ENCODE results near the gene PPFIA4.
A peak's percentile ranks its signal among the peaks of the same experiment; 100 is the strongest.

The PPFIA4 gene

GRCh38 chr1:203104789-203105390 lies 78.6 kb downstream of the PPFIA4 start:
- no peak for DNase-seq

- no peak for DNase-seq
Measured at GRCh38 chr1:203112475-203112874, 86.2 kb downstream of the PPFIA4 start.

DNA sequence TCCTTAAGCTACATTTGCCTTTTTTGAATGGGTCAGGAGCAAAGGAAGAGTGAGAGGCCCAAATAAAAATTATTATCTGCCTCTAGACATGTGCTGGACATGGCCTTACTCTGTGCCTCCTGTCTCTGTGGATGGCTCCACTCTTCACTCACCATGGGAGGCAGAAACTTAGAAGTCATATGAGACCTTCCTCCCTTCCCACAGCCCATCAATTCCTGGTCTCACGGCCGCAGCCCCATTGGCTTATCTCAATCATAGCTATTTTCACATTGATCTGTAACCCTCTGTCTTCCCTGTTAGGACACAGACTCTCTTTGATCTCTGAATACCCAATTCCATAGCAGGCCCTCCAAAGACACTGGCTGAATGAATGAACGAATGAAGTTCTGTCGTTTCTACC lies 87.0 kb downstream of the PPFIA4 start:
- DNase-seq: no peak

GRCh38 chr1:203114202-203114601 lies 87.9 kb downstream of the PPFIA4 start:
- DNase-seq: no peak

DNA sequence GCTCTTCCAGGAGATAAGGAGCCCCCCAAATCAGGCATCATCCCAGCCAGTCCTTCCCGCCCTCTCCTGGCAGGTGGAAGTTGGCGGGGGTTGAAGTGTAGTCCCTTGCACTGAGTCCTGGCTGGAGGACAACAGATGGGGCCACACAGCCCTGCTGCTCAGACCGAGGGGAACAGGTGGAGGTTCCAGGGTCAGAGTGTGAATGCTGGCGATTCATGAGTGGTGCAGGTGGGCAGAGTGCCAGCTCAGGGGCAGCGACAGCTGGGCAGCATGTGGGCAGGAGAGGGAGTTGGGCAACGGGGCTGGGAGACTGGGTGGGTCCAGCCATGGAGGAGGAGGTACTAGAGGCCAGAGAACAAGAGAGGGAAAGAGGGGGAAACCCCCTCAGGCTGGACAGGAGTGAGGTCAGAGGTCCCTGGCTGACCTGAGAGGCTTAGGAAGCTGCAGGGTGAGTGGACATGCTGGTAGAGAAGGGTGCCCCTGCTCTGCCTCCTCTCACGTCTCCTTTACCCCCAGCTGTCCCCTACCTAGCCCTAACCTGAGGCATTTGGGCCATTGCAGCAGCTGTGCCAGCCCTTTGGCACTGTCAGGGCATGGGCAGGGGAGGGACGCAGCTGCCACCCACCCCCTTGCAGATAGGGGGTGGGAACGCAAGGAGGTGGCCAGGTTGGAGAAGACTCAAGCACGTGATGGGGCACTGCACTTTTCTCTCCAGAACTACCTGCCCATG lies 90.0 kb downstream of the PPFIA4 start:
- no peak for DNase-seq

- DNase-seq: peak; percentile 57
Measured at GRCh38 chr1:203117611-203118575, 91.6 kb downstream of the PPFIA4 start.

DNA sequence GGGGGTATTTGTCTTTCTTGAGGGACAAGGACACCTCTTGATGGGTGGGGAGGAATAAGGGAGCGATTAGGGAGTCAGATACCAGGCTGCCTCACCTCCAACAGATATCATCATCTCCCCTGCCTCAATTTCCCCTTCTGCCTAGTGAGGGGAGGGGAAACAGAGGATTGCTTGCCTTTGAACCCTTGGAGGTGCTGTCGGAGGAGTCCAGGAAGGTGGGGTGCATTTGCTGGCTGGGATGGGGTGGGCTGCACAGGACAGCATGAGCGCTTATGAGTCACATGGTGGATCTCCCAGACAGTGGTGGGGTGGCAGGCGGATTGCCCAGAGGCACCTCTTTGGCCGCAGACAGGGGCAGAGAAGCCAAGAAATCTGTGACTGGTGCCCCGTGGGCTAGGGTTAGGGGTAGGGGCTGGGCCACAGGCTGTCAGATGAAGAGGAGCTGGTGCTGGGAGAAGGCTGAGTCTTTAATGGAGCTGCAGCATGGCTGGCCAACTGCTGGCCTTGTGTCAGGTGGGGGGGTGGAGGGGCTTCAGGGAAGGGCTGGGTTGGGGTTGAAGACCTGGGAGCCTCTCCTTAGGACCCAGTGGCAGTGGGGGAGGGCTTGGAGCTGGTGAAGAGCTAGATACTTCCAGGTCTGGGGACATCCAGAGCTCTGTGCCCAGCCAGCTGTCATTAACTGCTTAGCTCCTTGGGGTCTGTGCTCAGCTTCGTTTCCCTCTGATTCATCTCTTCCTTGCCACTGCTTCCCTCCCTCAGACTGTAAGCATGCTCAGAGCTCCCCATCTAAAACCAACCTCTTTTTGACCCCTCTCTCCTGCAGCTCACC lies 94.2 kb downstream of the PPFIA4 start:
- no peak for DNase-seq

DNA sequence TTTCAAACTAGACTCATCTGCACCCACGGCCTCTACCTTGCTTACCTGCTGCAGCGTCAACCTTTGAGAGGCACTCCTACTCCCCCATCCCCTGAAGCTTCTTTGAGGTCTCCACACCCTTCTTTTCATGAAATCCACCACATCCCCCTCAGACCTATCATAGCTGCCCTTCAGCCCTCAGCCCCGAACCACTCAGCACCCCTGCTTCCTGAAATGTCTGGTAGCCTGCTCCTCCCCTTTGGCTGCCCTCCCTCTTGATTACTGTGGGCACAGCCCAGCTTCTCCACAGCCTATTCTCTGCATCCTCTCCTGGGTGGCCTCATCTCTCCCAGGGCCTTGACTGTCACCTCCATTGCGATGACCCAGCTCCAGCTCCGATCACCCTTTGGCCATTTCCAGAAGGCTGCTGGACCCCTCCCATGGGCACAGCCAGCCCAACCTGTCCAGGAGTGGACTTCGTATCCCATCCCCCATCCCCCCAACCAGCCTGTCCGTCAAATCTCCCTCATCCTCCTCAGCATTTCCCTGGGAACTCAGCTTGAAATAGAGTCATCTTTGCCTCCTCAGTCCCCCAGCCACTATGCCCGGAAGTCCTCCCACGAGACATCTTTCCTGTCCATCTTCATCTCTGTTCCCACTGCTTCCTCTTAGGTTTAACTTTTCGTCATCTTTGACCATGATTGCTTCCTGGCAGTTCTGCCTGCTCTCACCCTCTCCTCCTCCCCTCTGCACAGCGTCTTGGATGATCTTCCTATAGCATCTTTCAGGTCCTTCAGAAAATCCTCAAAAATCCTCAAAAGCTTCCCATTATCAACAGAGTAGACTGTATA lies 95.1 kb downstream of the PPFIA4 start:
- DNase-seq: no peak

DNA sequence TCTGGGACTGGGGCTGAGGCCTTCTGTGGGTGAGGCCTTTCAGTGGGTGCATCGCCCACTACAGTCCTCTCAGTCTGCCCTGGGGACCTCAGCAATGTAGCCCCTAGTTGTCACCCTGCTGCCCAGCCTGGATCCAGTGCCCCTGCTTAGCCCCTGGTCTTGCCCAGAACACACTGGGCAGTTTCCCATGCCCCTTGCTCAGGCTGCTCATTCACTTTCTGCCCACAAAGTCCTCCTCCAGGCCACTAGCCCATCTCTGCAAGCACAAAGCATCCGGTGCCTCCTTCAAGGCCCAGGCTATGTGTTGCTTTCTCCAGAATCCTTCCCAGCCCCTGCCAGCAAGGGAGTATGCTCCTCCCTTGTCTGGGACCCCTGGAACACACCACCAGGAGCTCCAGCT lies 95.9 kb downstream of the PPFIA4 start:
- DNase-seq: no peak

DNA sequence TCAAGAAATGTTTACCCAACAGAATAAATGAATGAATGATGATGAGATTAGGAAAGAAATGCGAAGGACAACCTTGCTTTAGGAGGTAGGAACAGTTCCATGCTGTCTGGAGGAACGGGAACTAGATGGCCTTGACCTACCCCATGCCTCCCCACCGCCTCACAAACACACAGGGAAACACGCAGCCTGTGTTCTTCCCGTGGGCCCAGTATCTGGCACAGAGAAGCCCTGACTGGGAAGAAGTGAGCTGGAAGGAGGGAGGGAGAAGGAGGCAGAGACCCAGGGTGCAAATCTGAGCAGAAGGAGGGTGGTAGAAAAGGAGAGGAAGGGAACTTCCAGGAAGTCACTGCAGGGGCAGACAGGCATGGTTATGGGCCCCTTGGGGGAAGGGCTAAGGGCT lies 97.7 kb downstream of the PPFIA4 start:
- no peak for DNase-seq

- no peak for DNase-seq
Measured at GRCh38 chr1:203124546-203125317, 98.4 kb downstream of the PPFIA4 start.

- no peak for DNase-seq
Measured at GRCh38 chr1:203126151-203126865, 100.0 kb downstream of the PPFIA4 start.

DNA sequence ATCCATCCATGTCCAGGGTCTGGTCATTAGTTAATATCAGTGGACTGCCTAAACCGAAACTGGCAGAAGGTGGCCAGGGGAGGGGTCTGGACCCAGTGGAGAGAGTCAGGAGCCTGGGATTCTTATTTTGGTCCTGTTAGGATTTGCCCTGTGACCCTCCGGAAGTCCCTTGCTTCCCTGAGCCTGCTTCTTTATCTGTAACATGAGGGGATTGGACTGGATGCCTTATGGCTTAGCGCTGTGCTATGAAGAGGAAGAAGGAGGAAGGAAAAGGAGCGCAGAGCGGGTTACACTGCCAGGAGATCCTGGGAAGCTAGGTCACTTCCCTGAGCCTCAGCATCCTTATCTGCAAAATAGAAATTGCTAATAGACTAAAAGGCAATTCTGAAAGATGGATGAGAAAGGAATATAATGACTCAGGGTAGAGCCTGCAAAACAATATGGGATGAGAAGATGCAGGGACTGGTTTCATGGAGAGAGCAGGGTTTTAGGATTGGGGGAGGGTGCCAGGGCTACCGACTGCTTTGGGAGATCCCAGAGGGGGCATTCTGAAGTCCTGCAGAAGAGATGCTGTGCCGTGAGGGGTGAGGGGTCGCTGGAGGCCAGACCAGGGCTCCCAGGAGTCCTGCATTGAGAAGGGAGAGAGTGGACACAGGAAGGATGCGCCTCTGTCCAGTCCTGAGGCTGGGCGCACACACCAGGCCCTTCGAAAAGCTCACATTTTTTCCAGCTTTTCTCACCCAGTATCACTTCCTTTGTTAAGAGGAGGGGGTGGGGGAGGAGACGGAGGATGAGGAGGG lies 100.8 kb downstream of the PPFIA4 start:
- DNase-seq: no peak

- no peak for DNase-seq
Measured at GRCh38 chr1:203127666-203128430, 101.6 kb downstream of the PPFIA4 start, which contains the start of gene ADORA1. Gene ADORA1, plus strand, starts transcription at chr1:203127726. Its CDS starts 1,116 bp downstream, at chr1:203128842.

DNA sequence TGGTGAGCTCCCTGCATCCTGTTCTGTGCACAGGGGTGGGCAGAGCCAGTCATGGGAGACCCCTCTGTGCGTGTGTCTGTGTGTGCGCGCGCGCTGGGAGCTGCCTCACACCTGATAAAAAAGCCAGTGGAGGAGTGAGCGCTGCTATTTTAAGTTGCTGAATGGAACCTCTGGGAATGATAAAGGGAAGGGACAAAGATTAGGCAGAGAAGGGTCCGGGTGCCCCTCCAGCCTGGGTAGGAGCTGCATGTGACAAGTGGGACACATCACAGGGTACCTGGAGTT lies 102.1 kb downstream of the PPFIA4 start:
- no peak for DNase-seq

Data from COR-L47 (cell line).